Activated naive CD4-positive, alpha-beta T cell treated with anti-CD3 and anti-CD28 coated beads, Interleukin-2, amount 10 ng/mL, durations not matched to agents 7 days and 5 days (primary cell): ENCODE measurements around the gene RAB11B.

Experiments used
- CTCF ChIA-PET: fragments of 350-600 bp; sonication (Branson Sonifier 250); formaldehyde crosslinking; loops from one replicate; lab custom pipeline; 2021; ENCODE audit warnings: antibody characterized with exemption; lab: Charles Lee
- DNase-seq: peaks from one replicate; pipeline ENCODE4 v3.0.0-alpha.2; 2020
- H3K27ac Mint-ChIP-seq: one replicate; pipeline ENCODE4 v1.8.0; 2021; ENCODE audit warnings: mild to moderate bottlenecking, moderate library complexity, mixed read lengths
- H3K27me3 Mint-ChIP-seq: one replicate; pipeline ENCODE4 v1.8.0; 2021; ENCODE audit warnings: mild to moderate bottlenecking, mixed read lengths
- H3K36me3 Mint-ChIP-seq: one replicate; pipeline ENCODE4 v1.8.0; 2021; ENCODE audit warnings: mixed read lengths
- H3K4me1 Mint-ChIP-seq: one replicate; pipeline ENCODE4 v1.8.0; 2021; ENCODE audit warnings: mixed read lengths
- H3K4me3 Mint-ChIP-seq: one replicate; pipeline ENCODE4 v1.8.0; 2021; ENCODE audit warnings: mild to moderate bottlenecking, moderate library complexity, mixed read lengths
- H3K9me3 Mint-ChIP-seq: one replicate; pipeline ENCODE4 v1.8.0; 2021; ENCODE audit warnings: mixed read lengths

Gene RAB11B

DNA sequence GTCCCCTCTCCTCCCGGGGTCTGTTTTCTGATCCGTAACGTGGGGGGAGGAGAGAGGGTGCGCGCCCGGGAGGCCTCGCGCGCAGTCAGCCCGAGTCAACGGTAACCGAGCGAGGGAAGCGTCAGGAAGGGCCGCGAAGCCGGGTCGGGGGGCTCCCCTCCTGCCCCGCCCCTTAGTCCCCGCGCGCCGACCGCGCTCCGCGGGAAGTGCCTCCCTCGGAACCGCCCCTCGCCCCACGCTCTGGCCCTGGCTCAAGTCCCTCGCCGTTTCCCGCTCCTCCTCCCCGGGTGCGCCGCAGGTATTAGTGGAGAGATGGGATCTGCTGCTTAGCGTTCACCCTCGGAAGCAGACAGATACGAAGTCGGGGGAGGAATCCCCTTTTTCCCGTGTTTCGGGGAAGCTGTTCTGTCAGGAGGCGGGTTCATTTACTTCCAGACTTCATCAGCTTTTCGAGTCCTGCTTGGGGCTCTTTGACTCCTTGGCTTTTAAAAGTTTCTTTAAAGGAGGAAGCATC, 55.4 kb downstream of the RAB11B start:
- DNase-seq = peak; percentile 72
- peaks cover 28% of the 10 kb centered on the region for H3K36me3 Mint-ChIP-seq
- peaks cover 51% of the 10 kb centered on the region for H3K4me1 Mint-ChIP-seq
- no peaks in the 10 kb centered on the region for H3K9me3 Mint-ChIP-seq
- CTCF ChIA-PET = interaction anchor here (1.2 to 1.9 kb wide), 5 partner anchors 32 to 134 kb away, joined by 3 to 8 read pairs (median 5); partner anchors contain the start of genes MARCHF2 and MYO1F
- peak overlapping the region; percentile 98 for H3K4me3 Mint-ChIP-seq
- H3K27ac Mint-ChIP-seq = peak overlapping the region; percentile 93
- H3K27me3 Mint-ChIP-seq = peaks cover 8% of the 10 kb centered on the region

GRCh38 chr19:8446061-8446709, 56.0 kb downstream of the RAB11B start:
- H3K36me3 Mint-ChIP-seq = peaks cover 29% of the 10 kb centered on the region
- CTCF ChIA-PET = interaction anchor here (0.8 to 1.9 kb wide), 7 partner anchors 12 to 378 kb away, joined by 3 to 8 read pairs (median 3); partner anchors contain the start of genes MARCHF2 and MYO1F
- no peaks in the 10 kb centered on the region for H3K9me3 Mint-ChIP-seq
- peak overlapping the region; percentile 98 for H3K4me3 Mint-ChIP-seq
- H3K4me1 Mint-ChIP-seq = peaks cover 54% of the 10 kb centered on the region
- H3K27ac Mint-ChIP-seq = peak overlapping the region; percentile 93
- DNase-seq = no peak
- H3K27me3 Mint-ChIP-seq = peaks cover 8% of the 10 kb centered on the region

DNA sequence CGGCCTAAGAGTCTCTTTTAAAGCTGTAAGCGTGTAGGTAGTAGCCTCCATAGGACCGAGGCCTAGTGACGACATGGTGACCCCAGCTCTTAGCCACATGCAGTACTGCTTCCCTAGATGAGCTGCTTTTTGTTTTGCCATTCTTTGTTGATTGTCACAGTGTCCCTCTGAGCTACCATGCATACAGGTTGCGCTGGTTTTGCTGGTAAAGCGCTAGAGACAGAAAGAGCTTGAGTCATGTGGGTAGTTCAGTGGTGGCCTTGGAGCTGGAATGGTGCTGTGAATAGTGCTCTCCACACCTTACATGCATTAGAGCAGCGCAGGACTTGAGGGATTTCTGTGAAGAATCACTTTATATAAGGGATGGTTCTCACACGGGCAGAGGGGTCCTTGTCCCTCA, 59.7 kb downstream of the RAB11B start:
- no peaks in the 10 kb centered on the region for H3K9me3 Mint-ChIP-seq
- peaks cover 47% of the 10 kb centered on the region for H3K36me3 Mint-ChIP-seq
- no peak for DNase-seq
- CTCF ChIA-PET = interaction anchor here (1.3 kb wide), 2 partner anchors 24 to 130 kb away, joined by 3 to 4 read pairs; no protein-coding TSS in a partner anchor
- H3K4me1 Mint-ChIP-seq = peaks cover 74% of the 10 kb centered on the region
- H3K27ac Mint-ChIP-seq = no peak overlapping the region
- peaks cover 1% of the 10 kb centered on the region for H3K27me3 Mint-ChIP-seq
- H3K4me3 Mint-ChIP-seq = no peak overlapping the region

DNA sequence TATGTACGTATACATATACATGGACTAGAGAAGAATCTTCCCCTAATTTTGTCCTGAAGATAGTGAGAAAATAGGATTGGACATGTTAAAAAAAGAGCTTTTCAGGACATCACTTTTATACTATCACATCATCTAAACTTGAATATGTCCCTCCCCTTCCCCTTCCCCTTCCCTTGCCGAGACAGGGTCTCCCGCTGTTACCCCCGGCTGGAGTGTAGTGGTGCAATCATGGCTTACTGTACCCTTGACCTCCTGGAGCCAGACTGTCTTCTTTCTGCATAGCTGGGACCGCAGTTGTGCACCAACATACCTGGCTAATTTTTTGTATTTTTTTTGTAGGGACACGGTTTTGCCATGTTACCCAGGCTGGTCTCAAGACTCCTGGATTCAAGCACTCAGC, 61.2 kb downstream of the RAB11B start:
- peaks cover 49% of the 10 kb centered on the region for H3K36me3 Mint-ChIP-seq
- H3K4me3 Mint-ChIP-seq = no peak overlapping the region
- peaks cover 73% of the 10 kb centered on the region for H3K4me1 Mint-ChIP-seq
- no peaks in the 10 kb centered on the region for H3K27me3 Mint-ChIP-seq
- DNase-seq = no peak
- H3K9me3 Mint-ChIP-seq = no peaks in the 10 kb centered on the region
- H3K27ac Mint-ChIP-seq = peak overlapping the region; percentile 28
- CTCF ChIA-PET = interaction anchor here (1.1 kb wide), 1 partner anchor 202 kb away, joined by 3 read pairs; no protein-coding TSS in a partner anchor

GRCh38 chr19:8451885-8452284, 61.7 kb downstream of the RAB11B start:
- DNase-seq = no peak
- Mint-ChIP-seq H3K4me3 (no peak overlapping the region), H3K27ac (peak overlapping the region; percentile 1), H3K9me3 (no peaks in the 10 kb centered on the region), H3K27me3 (no peaks in the 10 kb centered on the region), H3K4me1 (peaks cover 68% of the 10 kb centered on the region), H3K36me3 (peaks cover 52% of the 10 kb centered on the region)
- CTCF ChIA-PET = interaction anchor here (1.1 kb wide), 1 partner anchor 202 kb away, joined by 3 read pairs; no protein-coding TSS in a partner anchor

- H3K4me3 Mint-ChIP-seq = no peak overlapping the region
- CTCF ChIA-PET = interaction anchor here (1.1 kb wide), 1 partner anchor 201 kb away, joined by 3 read pairs; no protein-coding TSS in a partner anchor
- peaks cover 48% of the 10 kb centered on the region for H3K36me3 Mint-ChIP-seq
Measured at GRCh38 chr19:8452446-8453123, 62.4 kb downstream of the RAB11B start.

GRCh38 chr19:8453616-8454015, 63.5 kb downstream of the RAB11B start:
- peaks cover 51% of the 10 kb centered on the region for H3K36me3 Mint-ChIP-seq

More at GRCh38 chr19:8452446-8453123, 62.4 kb downstream of the RAB11B start:
- Mint-ChIP-seq H3K9me3 (no peaks in the 10 kb centered on the region), H3K27ac (peak overlapping the region; percentile 33), H3K27me3 (no peaks in the 10 kb centered on the region), H3K4me1 (peaks cover 63% of the 10 kb centered on the region)
- DNase-seq = no peak

More at GRCh38 chr19:8453616-8454015, 63.5 kb downstream of the RAB11B start:
- H3K9me3 Mint-ChIP-seq = no peaks in the 10 kb centered on the region
- CTCF ChIA-PET = no interaction called here
- H3K27me3 Mint-ChIP-seq = no peaks in the 10 kb centered on the region
- no peak overlapping the region for H3K27ac Mint-ChIP-seq
- DNase-seq = no peak
- peaks cover 61% of the 10 kb centered on the region for H3K4me1 Mint-ChIP-seq
- H3K4me3 Mint-ChIP-seq = no peak overlapping the region
